Measurements from ENCODE around the gene RIC1. TPM values are rescaled to one million over a fixed set of nuclear protein-coding genes. Genes with fewer than 3 reads are reported as not detected.
A peak's percentile ranks its signal among the peaks of the same experiment; 100 is the strongest.

Gene RIC1
- polyA plus RNA-seq, 3 donors = 13.4 to 36.4 (median 16.3) TPM

DNA sequence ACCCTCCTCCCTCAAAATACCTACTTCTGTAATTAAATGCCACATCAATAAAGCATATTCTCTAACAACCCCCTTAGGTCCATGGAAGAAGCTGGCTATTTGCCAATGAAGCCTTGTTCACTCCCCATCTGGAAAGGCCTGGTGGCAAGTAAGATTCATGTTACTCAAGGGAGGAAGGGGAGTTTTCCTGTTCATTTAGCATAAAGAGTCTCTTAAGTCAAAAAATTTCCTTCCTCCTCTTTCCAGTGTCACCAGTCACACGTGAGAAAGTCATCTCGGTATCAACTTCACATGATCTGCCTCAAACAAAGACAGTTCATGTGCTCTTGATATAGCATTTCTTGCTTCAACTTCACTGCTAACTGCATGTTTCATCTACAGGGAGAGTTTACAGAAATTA lies 32.7 kb upstream of the RIC1 start:
- H3K9ac ChIP-seq (ENCODE audit: insufficient read depth, low read length, poor library complexity, severe bottlenecking) = no peak overlapping the region
- no peaks in the 10 kb centered on the region for H3K36me3 ChIP-seq (replicated peaks in 1 of 2; ENCODE audit: control insufficient read depth in 1 of 2, insufficient read depth in 2 of 2, low read length in 2 of 2)
- H3K27me3 ChIP-seq (ENCODE audit: control insufficient read depth in 2 of 2, insufficient read depth in 2 of 2, low read length in 2 of 2) = peaks cover 0 to 4% of the 10 kb centered on the region in 2 donors
- no peak overlapping the region for H3K4me3 Mint-ChIP-seq
- H3K9me3 Mint-ChIP-seq = no peaks in the 10 kb centered on the region
- no peaks in the 10 kb centered on the region for H3K9me3 ChIP-seq (replicated peaks in 1 of 2; ENCODE audit: control insufficient read depth in 1 of 2, insufficient read depth in 1 of 2, low read length in 2 of 2)
- H3K27me3 Mint-ChIP-seq (ENCODE audit: low read depth in 3 of 3) = peaks cover 1 to 6% (median 5%) of the 10 kb centered on the region in 3 donors
- WGBS (ENCODE audit: insufficient coverage) = no CpG with 5 or more reads among the region's 2 CpGs
- no peak overlapping the region for H3K4me3 ChIP-seq (replicated peaks in 1 of 3; ENCODE audit: low read depth in 2 of 3, low read length in 3 of 3)
- H3K27ac ChIP-seq (ENCODE audit: low read depth in 1 of 2, low read length in 2 of 2) = no peak overlapping the region
- no peaks in the 10 kb centered on the region for H3K79me2 ChIP-seq (ENCODE audit: insufficient read depth, low read length)
- TF ChIP-seq, protein P1, sequence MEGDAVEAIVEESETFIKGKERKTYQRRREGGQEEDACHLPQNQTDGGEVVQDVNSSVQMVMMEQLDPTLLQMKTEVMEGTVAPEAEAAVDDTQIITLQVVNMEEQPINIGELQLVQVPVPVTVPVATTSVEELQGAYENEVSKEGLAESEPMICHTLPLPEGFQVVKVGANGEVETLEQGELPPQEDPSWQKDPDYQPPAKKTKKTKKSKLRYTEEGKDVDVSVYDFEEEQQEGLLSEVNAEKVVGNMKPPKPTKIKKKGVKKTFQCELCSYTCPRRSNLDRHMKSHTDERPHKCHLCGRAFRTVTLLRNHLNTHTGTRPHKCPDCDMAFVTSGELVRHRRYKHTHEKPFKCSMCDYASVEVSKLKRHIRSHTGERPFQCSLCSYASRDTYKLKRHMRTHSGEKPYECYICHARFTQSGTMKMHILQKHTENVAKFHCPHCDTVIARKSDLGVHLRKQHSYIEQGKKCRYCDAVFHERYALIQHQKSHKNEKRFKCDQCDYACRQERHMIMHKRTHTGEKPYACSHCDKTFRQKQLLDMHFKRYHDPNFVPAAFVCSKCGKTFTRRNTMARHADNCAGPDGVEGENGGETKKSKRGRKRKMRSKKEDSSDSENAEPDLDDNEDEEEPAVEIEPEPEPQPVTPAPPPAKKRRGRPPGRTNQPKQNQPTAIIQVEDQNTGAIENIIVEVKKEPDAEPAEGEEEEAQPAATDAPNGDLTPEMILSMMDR (IDR thresholded peaks at IDR 0.05) = no peak
- H3K36me3 Mint-ChIP-seq = no peaks in the 10 kb centered on the region
- intact Hi-C loops (cut with micrococcal nuclease) = loop anchor here (10.0 kb wide), 3 partner anchors 141 to 841 kb away; partner anchors contain the start of genes CD274 (in 1 of the 2) and INSL6 (in 1 of the 2)
- peak in 1 of 3 donors; percentile 17 for DNase-seq
- no peak overlapping the region for H3K27ac Mint-ChIP-seq
- H4K20me1 ChIP-seq (ENCODE audit: insufficient read depth, low read length) = no peaks in the 10 kb centered on the region
- no peak overlapping the region for H2AFZ ChIP-seq (ENCODE audit: insufficient read depth, low read depth, low read length, poor library complexity, severe bottlenecking)
- peaks cover 35% of the 10 kb centered on the region for H3K4me1 Mint-ChIP-seq
- peaks cover 14 to 15% of the 10 kb centered on the region in 2 donors for H3K4me1 ChIP-seq (ENCODE audit: control insufficient read depth in 1 of 2, insufficient read depth in 2 of 2, low read length in 2 of 2)
- no peak overlapping the region for H3K4me2 ChIP-seq (replicated peaks; ENCODE audit: extremely low read depth, low read length, poor library complexity, severe bottlenecking)

DNA sequence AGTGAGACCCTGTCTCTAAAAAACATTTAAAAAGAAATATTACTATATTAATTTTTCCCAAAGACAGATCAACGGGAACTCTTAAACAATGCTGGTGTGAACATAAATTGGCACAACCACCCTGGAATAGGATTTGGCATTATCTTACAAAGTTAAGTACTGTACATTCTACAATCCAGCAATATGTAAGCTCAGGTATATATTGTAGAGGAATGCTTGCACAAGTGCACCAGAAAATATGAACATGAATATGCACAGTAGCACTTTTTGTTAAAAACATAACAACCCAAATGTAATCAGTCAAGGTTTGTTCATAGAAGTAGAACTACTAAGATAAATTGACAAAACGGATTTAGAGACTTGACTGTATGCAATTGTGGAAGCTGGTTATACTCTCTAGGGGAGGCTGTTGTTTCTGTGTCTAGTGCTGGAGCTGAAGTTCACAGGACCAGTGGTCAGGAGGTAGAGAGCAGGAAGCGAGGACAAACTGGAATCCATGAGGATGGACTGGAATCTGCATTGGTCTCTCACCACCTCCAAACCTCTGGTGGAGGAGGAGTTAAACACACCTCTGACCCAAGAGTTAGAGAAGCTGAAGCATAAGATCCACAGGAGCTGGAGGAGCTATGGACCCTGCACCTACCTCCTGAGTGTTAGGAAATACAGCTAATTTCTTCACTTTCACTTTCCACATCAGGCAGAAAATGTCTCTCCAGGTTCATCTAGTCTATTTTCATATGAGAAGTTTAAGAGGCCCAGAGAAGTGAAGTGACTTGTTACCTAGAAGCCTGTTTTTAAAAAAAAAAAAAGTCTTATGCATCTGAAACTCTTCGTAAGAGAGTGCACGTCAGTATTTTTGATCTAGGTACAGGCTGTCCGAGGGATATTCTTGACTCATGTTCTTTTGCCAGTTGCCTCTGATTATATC lies 20.3 kb upstream of the RIC1 start:
- Histone ChIP-seq H2AFZ (ENCODE audit: insufficient read depth, low read depth, low read length, poor library complexity, severe bottlenecking) (peak overlapping the region; percentile 78), H3K79me2 (ENCODE audit: insufficient read depth, low read length) (peaks cover 2% of the 10 kb centered on the region), H3K36me3 (replicated peaks in 1 of 2; ENCODE audit: control insufficient read depth in 1 of 2, insufficient read depth in 2 of 2, low read length in 2 of 2) (no peaks in the 10 kb centered on the region), H3K27me3 (ENCODE audit: control insufficient read depth in 2 of 2, insufficient read depth in 2 of 2, low read length in 2 of 2) (no peaks in the 10 kb centered on the region), H3K4me3 (replicated peaks in 1 of 3; ENCODE audit: low read depth in 2 of 3, low read length in 3 of 3) (peak overlapping the region; percentile 35 to 92 (median 76)), H3K4me1 (ENCODE audit: control insufficient read depth in 1 of 2, insufficient read depth in 2 of 2, low read length in 2 of 2) (peaks cover 12 to 21% of the 10 kb centered on the region in 2 donors), H3K9me3 (replicated peaks in 1 of 2; ENCODE audit: control insufficient read depth in 1 of 2, insufficient read depth in 1 of 2, low read length in 2 of 2) (no peaks in the 10 kb centered on the region), H4K20me1 (ENCODE audit: insufficient read depth, low read length) (no peaks in the 10 kb centered on the region), H3K27ac (ENCODE audit: low read depth in 1 of 2, low read length in 2 of 2) (peak overlapping the region in 1 of 2 donors; percentile 75), H3K4me2 (replicated peaks; ENCODE audit: extremely low read depth, low read length, poor library complexity, severe bottlenecking) (peak overlapping the region; percentile 75), H3K9ac (ENCODE audit: insufficient read depth, low read length, poor library complexity, severe bottlenecking) (peak overlapping the region; percentile 33)
- WGBS (ENCODE audit: insufficient coverage) = no CpG with 5 or more reads among the region's 6 CpGs
- peak overlapping the region; percentile 93 to 99 for H3K4me3 Mint-ChIP-seq
- H3K4me1 Mint-ChIP-seq = peaks cover 28% of the 10 kb centered on the region
- H3K27me3 Mint-ChIP-seq (ENCODE audit: low read depth in 3 of 3) = peaks cover 0 to 1% (median 0%) of the 10 kb centered on the region in 3 donors
- peaks cover 0 to 3% (median 0%) of the 10 kb centered on the region in 7 donors for H3K9me3 Mint-ChIP-seq
- TF ChIP-seq, protein P1 (IDR thresholded peaks at IDR 0.05) = no peak
- peak in 1 of 3 donors; percentile 29 for DNase-seq
- H3K27ac Mint-ChIP-seq = peak overlapping the region; percentile 15 to 95 (median 87)
- peaks cover 2 to 3% of the 10 kb centered on the region in 2 donors for H3K36me3 Mint-ChIP-seq
- intact Hi-C loops (cut with micrococcal nuclease) = no loop called here
